RPMI8226 (cell line): ENCODE measurements around the gene TNFRSF1B.
A peak's percentile ranks its signal among the peaks of the same experiment; 100 is the strongest.

Experiments
- DNase-seq: peaks from one replicate; pipeline ENCODE4 v3.0.0-alpha.2; 2015

The TNFRSF1B gene

GRCh38 chr1:12166834-12167492 is at the start of gene TNFRSF1B:
TSS of gene TNFRSF1B (plus strand) at chr1:12166991. CDS start at chr1:12167092, 101 bp downstream.
- peak; percentile 90 for DNase-seq

GRCh38 chr1:12121212-12122003 is 45.4 kb upstream of the TNFRSF1B start:
- no peak for DNase-seq

GRCh38 chr1:12123172-12123571 is 43.6 kb upstream of the TNFRSF1B start:
- DNase-seq, result no peak

GRCh38 chr1:12124693-12125421 is 41.9 kb upstream of the TNFRSF1B start:
- DNase-seq, result peak; percentile 75

- no peak for DNase-seq
Observed at GRCh38 chr1:12125422-12126355, 41.1 kb upstream of the TNFRSF1B start.

- DNase-seq, result no peak
Observed at GRCh38 chr1:12126781-12127180, 40.0 kb upstream of the TNFRSF1B start.

- no peak for DNase-seq
Observed at GRCh38 chr1:12127206-12127810, 39.5 kb upstream of the TNFRSF1B start.

GRCh38 chr1:12128120-12128519 is 38.7 kb upstream of the TNFRSF1B start:
- no peak for DNase-seq

GRCh38 chr1:12129624-12130023 is 37.2 kb upstream of the TNFRSF1B start:
- DNase-seq, result no peak

GRCh38 chr1:12130466-12131130 is 36.2 kb upstream of the TNFRSF1B start:
- DNase-seq, result no peak

GRCh38 chr1:12132078-12132477 is 34.7 kb upstream of the TNFRSF1B start:
- no peak for DNase-seq

- no peak for DNase-seq
Observed at GRCh38 chr1:12134716-12135115, 32.1 kb upstream of the TNFRSF1B start.

GRCh38 chr1:12135612-12136011 is 31.2 kb upstream of the TNFRSF1B start:
- no peak for DNase-seq

- DNase-seq, result no peak
Observed at GRCh38 chr1:12136916-12137610, 29.7 kb upstream of the TNFRSF1B start.

GRCh38 chr1:12138196-12139168 is 28.3 kb upstream of the TNFRSF1B start:
- DNase-seq, result no peak

- no peak for DNase-seq
Observed at GRCh38 chr1:12140016-12140415, 26.8 kb upstream of the TNFRSF1B start.

GRCh38 chr1:12140515-12141162 is 26.2 kb upstream of the TNFRSF1B start:
- DNase-seq, result no peak

- DNase-seq, result no peak
Observed at GRCh38 chr1:12141163-12141850, 25.5 kb upstream of the TNFRSF1B start.
